ENCODE results near the gene PLLP. TPM values are rescaled to one million over a fixed set of nuclear protein-coding genes. Genes with fewer than 3 reads are reported as not detected.

Gene PLLP
- total and polyA plus RNA-seq, 9 of the 15 experiments (the other 6 are each of a cell fraction or from before 2014, with no cell fraction given), result 0.09 to 0.96 (median 0.27) TPM

GRCh38 chr16:57255686-57256415 lies 28.6 kb downstream of the PLLP start:
- Histone ChIP-seq H3K36me3 (ENCODE audit: control insufficient read depth, insufficient read depth, low read length) (peaks cover 13% of the 10 kb centered on the region; the same call in 2 of the 3 replicates), H3K79me2 (ENCODE audit: control insufficient read depth, insufficient read depth, low read length) (no peaks in the 10 kb centered on the region), H3K9me1 (ENCODE audit: control insufficient read depth, insufficient read depth, low read length) (no peaks in the 10 kb centered on the region), H3K9ac (ENCODE audit: insufficient read depth in 1 of 2, low read depth in 2 of 2, low read length in 2 of 2) (no peak overlapping the region; a peak in 1 of 4 replicates), H4K20me1 (replicated peaks; ENCODE audit: control insufficient read depth, insufficient read depth, low read length) (no peaks in the 10 kb centered on the region), H2AFZ (ENCODE audit: low read depth, low read length) (no peak overlapping the region), H3K9me3 (replicated peaks; ENCODE audit: control insufficient read depth, insufficient read depth, low read depth, low read length) (no peaks in the 10 kb centered on the region), H3K27ac (ENCODE audit: extremely low read depth, low read depth, low read length) (no peak overlapping the region), H3K4me2 (ENCODE audit: insufficient read depth, low read length) (no peak overlapping the region), H3K4me3 (no peak overlapping the region), H3K4me1 (replicated peaks in 1 of 2; ENCODE audit: control insufficient read depth in 2 of 2, insufficient read depth in 2 of 2, low read length in 2 of 2) (peaks cover 12 to 17% of the 10 kb centered on the region in 2 experiments; a peak in 4 of 5 replicates), H3K27me3 (ENCODE audit: control insufficient read depth in 2 of 2, insufficient read depth in 2 of 2, low read length in 2 of 2) (no peaks in the 10 kb centered on the region)
- intact Hi-C loops (cut with micrococcal nuclease), result no loop called here
- DNase-seq (ENCODE audit: extremely low read depth in 1 of 4, low spot score in 3 of 4) (no peak), ATAC-seq (no peak), FAIRE-seq (no peak)
- BruUV-seq (replicated peaks), result no TSS peak
- 86% methylated on average over 10 of the region's 10 CpGs for WGBS (ENCODE audit: insufficient coverage, low coverage, missing lambda C conversion rate)
- in situ Hi-C loops (cut with MboI), result no loop called here
- CTCF ChIA-PET (ENCODE audit: low intra/inter-chr PET ratio), result no interaction called here
- POLR2A ChIA-PET, result interaction anchor here (0.7 to 2.4 kb wide), 3 partner anchors 9 to 12 kb away, joined by 3 to 15 read pairs (median 3); no protein-coding TSS in a partner anchor
- TF ChIP-seq ZFP30 (CRISPR knock-in tag; IDR thresholded peaks at IDR 0.05; ENCODE audit: borderline replicate concordance) (no peak), ARID3B (CRISPR knock-in tag; IDR thresholded peaks at IDR 0.05; ENCODE audit: borderline replicate concordance) (no peak), CBX8 (IDR thresholded peaks at IDR 0.05; ENCODE audit: borderline replicate concordance, extremely low read depth, low read depth, low read length, poor library complexity, severe bottlenecking) (no peak), ZBTB49 (CRISPR knock-in tag; IDR thresholded peaks at IDR 0.05; ENCODE audit: borderline replicate concordance) (no peak), ZNF311 (CRISPR knock-in tag; IDR thresholded peaks at IDR 0.05) (no peak), CTCFL (IDR thresholded peaks at IDR 0.05; ENCODE audit: borderline replicate concordance, insufficient read depth, low read depth, low read length, poor library complexity, severe bottlenecking) (no peak), ZNF778 (CRISPR knock-in tag; IDR thresholded peaks at IDR 0.05) (no peak), ZNF77 (CRISPR knock-in tag; IDR thresholded peaks at IDR 0.05) (no peak), ZNF668 (CRISPR knock-in tag; IDR thresholded peaks at IDR 0.05) (no peak), TARDBP (IDR thresholded peaks at IDR 0.05) (no peak), EHMT2 (IDR thresholded peaks at IDR 0.05) (no peak), ZNF277 (CRISPR knock-in tag; IDR thresholded peaks at IDR 0.05; ENCODE audit: borderline replicate concordance) (no peak)

Data from K562 (cell line).